ENCODE results near the gene FLRT2.

DNA sequence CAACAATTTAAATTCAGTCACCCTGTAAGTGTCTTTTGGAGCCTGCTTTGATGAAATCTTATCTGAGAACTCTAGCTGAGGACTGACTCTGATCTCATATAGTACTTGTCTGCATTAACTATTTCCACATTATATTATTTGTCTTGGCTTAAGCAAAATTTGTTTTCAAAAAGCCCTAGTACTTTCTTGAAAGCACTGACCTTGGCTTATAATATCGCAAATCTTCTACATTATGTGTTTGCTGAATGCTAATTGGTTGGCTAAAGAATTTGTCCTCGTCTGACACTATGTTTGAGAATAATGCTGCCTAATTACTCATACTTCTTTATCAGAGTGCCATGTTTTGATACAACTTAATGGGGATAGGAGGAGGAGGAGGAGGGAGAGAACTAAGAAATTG is 46.9 kb upstream of the FLRT2 start:
- TF ChIP-seq, protein P1, sequence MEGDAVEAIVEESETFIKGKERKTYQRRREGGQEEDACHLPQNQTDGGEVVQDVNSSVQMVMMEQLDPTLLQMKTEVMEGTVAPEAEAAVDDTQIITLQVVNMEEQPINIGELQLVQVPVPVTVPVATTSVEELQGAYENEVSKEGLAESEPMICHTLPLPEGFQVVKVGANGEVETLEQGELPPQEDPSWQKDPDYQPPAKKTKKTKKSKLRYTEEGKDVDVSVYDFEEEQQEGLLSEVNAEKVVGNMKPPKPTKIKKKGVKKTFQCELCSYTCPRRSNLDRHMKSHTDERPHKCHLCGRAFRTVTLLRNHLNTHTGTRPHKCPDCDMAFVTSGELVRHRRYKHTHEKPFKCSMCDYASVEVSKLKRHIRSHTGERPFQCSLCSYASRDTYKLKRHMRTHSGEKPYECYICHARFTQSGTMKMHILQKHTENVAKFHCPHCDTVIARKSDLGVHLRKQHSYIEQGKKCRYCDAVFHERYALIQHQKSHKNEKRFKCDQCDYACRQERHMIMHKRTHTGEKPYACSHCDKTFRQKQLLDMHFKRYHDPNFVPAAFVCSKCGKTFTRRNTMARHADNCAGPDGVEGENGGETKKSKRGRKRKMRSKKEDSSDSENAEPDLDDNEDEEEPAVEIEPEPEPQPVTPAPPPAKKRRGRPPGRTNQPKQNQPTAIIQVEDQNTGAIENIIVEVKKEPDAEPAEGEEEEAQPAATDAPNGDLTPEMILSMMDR (IDR thresholded peaks at IDR 0.05), result no peak
- no peak for TF ChIP-seq EZH2 (IDR thresholded peaks at IDR 0.05; ENCODE audit: borderline replicate concordance, insufficient read depth, low read depth, low read length, poor library complexity, severe bottlenecking)

Measured in B cell (primary cell).